ENCODE results near the gene RAB11FIP2.
"Not testable (repeated sequence)": the region's sequence is repeated elsewhere in the genome, so short reads cannot be mapped to it uniquely, and the experiment has no call there.

The RAB11FIP2 gene, protein sequence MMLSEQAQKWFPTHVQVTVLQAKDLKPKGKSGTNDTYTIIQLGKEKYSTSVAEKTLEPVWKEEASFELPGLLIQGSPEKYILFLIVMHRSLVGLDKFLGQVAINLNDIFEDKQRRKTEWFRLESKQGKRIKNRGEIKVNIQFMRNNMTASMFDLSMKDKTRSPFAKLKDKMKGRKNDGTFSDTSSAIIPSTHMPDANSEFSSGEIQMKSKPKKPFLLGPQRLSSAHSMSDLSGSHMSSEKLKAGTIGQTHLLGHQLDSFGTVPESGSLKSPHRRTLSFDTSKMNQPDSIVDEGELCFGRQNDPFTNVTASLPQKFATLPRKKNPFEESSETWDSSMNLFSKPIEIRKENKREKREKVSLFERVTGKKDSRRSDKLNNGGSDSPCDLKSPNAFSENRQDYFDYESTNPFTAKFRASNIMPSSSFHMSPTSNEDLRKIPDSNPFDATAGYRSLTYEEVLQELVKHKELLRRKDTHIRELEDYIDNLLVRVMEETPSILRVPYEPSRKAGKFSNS

DNA sequence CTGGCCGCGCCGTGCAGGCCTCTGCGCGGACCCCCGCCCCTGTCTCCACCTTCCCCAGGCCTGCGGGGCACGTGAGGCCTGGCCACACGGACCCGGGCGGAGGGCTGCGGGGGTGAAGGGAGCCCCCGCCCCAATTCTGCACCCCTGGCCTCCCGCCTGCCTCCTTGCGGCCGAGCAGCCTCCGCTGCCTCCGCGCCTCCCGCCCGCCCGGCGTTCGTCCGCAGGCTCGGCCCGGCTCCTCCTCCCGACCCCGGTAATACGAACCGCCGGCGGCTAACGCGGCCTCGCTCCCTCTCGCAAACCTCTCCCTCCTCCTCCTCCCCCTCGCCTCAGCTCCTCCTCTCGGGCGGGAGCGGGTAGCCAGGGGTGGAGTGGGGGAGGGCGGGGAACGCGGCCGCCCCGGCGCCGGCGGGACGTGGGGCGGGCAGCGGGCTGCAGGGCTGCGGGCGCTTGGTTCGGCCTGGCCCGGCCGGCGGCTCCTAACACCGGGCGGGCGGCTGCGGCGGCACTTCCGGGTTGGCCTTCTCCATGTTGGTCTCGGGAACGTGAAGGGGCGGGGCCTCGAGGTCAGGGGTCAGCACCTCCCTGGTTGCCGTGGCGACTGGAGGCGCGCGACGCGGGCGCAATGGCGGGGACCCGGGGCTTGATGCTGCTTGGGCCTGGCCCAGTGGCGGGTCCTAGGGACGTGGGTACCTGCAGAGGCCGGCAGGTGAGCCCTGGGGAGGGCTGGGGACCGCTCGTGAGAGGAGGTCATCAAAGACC is at the start of gene RAB11FIP2:
Gene RAB11FIP2, minus strand, starts transcription at position 547 of the 762 bp plus-strand sequence. CDS start 778 bp downstream, outside the sequence.
- peak; percentile 92 for DNase-seq (ENCODE audit: low spot score)

DNA sequence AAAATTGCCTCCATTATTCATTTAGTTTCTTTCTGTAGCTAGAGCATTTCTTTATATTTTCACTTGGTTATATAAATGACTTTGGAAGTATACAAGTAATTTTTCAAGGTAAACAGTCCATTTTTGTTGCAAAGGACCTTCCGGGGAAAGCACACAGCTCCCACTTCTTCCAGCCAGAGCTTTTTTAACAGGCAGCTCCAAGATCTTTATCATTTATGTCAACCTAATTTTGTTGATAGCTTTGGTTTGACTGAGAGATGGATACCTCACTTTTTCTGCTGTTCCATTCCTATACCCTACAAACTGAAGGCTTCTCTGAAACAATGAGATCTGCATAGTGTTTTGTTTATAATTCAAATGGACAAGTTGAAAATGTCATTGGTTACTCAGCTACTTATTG is 49.3 kb upstream of the RAB11FIP2 start:
- no peak for DNase-seq (ENCODE audit: low spot score)

DNA sequence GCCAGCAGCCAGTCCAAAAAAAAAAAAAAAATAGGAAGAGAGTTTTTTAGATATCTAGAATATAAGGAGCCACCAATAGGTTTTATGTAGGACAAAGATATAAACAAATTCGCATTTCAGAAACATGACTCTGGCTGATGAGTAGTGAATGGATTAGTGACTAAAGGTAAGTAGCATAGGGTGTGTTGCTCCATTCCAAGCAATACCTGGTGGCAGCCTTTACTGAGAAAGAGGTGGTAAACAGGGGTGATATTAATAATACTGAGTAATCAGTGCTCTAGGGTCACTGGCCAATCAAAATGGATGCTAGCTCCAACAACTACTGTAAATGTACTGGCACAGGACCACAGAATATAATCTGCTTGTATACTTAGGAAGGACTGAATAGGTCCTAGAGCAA is 45.5 kb upstream of the RAB11FIP2 start:
- no peak for DNase-seq (ENCODE audit: low spot score)

DNA sequence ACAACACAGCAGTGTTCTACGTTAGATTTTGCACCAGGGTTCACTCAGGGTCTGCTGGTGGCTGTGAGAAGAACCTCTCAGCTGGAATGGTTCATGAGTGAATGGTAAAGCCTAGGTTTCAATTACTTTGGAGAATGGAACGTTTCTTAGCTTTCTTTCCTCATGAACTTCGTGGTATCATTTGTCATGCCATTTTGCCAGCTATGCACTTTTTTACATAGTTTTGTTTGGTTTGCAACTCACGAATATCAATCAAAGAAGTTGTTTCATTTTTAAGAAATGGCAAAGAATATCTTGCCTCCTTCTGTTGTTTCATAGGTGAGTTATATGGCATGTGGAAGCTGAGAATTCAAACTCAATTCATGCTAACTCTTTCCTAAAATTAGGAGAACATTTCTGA is 34.1 kb upstream of the RAB11FIP2 start:
- DNase-seq (ENCODE audit: low spot score), result no peak

DNA sequence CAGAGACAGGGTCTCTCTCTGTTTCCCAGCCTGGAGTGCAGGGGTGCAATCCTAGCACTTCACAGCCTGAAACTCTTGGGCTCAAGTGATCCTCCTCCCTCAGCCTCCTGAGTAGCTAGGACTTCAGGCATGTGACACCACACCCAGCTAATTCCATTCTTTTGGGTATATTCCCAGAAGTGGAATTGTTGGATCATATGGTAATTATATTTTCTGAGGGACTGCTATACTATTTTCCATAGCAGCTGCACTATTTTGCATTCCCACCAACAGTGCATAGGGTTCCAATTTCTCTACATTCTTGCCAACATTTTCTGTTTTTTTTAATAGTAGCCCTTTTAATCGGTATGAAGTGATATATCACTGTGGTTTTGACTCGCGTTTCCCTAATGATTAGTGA is 30.0 kb upstream of the RAB11FIP2 start:
- DNase-seq (ENCODE audit: low spot score), result no peak

DNA sequence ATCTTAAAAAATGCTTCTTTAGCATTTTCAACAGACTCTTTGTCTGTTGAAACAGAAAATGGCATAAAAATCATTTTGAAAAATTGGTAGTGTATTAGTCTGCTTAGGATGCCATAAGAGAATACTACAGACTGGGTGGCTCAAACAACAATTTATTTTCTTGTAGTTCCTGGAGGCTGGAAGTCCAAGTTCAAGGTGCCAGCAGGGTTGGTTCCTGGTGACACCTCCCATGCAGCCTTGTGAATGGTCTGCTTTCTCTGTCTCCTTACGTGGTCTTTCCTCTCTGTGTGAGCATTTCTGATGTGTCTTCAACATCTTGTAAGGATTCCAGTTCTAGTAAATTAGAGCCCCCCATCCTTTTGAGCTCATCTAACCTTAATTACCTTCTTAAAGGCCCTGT is 26.1 kb upstream of the RAB11FIP2 start:
- DNase-seq (ENCODE audit: low spot score), result no peak

DNA sequence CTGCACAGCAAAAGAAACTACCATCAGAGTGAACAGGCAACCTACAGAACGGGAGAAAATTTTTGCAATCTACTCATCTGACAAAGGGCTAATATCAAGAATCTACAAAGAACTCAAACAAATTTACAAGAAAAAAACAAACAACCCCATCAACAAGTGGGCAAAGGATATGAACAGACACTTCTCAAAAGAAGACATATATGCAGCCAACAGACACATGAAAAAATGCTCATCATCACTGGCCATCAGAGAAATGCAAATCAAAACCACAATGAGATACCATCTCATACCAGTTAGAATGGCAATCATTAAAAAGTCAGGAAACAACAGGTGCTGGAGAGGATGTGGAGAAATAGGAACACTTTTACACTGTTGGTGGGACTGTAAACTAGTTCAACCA is 20.6 kb upstream of the RAB11FIP2 start:
- not testable (repeated sequence) for DNase-seq (ENCODE audit: low spot score)

DNA sequence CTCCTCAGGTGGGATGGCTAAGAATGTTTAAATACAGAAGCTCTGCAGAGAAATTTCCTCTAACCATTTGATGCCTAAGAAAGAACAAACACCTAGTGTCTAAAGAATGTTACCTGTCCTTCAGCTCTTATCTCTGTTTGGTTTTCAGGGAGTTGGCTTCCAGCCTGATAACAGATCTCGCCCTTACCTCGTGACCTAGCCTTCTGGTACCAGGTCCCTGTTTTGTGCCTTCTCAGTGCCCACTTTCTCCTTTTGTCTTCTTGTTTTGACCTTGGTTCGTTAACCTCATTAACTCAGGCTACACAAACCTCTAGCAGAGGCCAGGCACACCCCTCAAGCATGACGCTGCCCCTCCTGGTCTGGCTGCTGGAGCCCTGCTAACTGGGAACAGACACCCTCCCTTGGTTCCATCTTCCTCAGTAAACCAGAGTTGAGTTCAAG is 16.1 kb upstream of the RAB11FIP2 start:
- no peak for DNase-seq (ENCODE audit: low spot score)

DNA sequence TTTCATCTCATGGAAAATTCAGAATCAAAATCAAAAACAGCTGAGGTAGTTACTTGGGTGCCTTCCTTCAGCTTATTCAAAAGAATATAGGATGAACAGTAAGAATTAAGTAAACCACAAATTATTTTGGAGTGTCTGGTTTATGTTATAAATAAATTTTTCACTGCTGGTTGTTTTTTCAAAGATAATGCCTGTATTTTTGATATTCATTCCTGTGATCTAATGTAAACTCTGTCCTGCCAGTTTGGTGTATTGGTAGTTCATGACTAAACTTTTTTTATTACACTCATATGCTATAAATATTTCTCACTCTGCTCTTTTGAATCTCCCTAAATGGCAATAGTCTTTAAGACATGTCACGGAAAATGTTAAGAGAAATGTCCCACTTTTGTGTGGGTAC is 11.6 kb upstream of the RAB11FIP2 start:
- no peak for DNase-seq (ENCODE audit: low spot score)

DNA sequence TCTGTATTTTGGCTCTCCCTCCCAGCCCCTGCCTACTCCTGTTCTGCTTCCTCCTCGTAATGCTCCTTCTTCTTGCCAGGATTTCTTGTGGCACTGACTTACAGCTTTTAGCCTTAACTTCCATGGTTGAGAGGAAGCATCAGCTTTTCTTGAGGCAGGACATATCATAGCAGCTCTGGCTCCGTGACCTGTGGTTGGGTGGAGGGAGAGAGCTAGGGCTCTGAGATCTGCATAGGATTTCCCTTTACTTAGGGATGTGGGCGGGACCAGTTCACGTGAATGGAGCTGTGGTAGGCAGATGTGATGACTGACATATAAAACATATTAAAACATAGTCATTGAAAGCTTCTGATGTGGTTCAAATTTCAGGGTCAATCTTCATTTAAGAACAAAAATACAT is 10.6 kb upstream of the RAB11FIP2 start:
- DNase-seq (ENCODE audit: low spot score), result no peak

DNA sequence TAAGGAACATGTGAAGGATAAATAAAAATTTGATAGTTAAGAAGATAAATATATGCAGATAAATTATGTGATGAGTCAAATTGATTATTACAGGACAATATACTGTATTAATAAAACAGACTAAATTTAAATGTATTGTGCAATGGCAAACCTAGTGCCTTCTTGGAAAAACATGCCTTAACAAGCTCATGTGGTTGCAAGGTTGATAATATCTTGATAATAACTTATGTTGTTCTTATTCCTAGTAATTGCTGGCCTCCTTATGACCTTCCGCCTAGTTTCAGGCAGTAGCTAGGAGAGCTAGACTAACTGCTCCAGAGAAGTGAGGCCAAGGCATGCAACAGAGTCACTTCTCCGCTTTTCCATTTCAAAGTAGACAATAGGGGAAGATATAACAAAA is 7.6 kb upstream of the RAB11FIP2 start:
- no peak for DNase-seq (ENCODE audit: low spot score)

DNA sequence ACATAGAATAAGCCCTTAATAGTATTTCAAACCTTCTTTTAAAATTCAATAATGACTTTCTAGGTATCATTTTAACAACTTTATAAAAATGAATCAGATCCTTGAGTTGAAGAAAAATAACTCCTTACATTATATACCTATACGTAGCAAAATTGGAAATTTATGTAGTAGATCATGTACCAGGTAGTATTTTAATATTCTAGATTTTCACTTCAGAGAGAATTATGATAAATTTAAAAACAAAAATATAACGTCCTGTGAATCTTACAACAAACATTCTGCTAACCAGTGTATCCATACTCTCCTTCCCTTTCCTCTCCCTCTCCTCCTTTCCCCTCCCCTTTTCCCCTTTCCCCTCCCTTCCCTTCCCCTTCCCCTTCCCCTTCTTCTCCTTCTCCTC is 6.1 kb upstream of the RAB11FIP2 start:
- DNase-seq (ENCODE audit: low spot score), result no peak

DNA sequence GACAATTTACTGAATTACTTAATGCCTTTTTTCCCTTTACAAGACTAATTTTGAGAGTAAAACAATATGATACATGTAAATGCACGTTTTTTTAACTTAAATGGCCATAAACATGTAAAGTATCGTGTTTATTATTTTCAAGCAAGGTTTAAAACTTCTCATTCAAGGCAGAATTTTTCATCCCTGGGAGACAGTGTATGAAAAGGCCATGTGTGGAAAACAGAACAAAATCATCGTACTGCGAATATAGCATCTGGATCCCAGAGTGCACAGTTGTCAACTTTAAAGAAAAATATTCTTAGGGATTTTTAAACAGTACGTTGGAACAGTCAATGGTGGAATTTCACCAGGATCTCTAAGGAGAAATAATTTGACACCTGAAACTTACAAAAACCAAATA is 1.1 kb upstream of the RAB11FIP2 start:
- DNase-seq (ENCODE audit: low spot score), result no peak

DNA sequence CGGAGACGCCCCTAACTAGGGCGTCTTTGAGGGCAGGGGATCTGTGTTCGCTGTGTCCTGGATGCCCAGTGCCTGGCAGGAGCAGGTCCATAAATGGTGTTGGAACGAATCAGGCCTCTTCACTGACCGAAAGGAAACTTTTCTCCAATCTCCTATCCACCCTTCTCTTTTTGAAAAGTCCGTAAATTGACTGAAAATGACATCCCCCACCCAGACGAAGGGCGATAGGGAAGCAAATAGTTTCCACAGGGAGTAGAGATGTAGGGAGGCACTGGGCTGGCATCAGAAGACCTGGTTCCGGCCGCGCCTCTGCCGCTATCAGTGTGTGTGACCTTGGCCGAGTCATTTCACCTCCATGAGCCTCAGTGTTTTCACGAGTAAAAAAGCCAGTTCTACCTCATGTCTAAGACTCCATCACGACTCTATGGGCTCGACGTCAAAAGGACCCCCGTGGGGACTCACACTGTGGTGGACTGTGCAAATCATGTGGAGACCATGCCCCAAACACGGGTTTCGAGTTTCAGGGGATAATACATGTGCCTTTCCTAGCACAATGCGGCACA is 497 bp upstream of the RAB11FIP2 start:
- DNase-seq (ENCODE audit: low spot score), result no peak

DNA sequence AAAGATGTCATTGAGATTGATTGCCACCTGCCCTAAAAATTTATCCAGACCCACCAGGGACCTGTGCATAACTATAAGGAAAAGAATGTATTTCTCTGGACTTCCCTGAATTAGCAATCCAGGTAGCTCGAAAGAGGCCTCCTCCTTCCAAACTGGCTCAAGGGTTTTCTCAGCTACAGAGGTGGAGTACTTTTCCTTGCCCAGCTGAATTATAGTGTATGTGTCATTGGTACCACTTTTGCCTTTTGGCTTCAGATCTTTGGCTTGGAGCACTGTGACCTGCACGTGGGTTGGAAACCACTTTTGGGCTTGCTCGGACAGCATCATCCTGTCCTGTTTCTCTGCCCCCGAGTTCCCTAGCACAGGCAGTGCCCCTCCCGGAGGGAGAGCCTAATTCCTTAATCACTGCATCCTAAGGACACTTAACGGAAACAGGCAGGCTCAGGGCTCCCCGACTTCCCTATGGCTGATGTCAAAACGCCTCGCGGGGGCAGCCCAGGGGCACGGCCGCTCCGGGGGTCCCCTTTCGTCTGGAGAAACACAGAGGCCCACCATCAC is 825 bp downstream of the RAB11FIP2 start:
- DNase-seq (ENCODE audit: low spot score), result peak; percentile 19

DNA sequence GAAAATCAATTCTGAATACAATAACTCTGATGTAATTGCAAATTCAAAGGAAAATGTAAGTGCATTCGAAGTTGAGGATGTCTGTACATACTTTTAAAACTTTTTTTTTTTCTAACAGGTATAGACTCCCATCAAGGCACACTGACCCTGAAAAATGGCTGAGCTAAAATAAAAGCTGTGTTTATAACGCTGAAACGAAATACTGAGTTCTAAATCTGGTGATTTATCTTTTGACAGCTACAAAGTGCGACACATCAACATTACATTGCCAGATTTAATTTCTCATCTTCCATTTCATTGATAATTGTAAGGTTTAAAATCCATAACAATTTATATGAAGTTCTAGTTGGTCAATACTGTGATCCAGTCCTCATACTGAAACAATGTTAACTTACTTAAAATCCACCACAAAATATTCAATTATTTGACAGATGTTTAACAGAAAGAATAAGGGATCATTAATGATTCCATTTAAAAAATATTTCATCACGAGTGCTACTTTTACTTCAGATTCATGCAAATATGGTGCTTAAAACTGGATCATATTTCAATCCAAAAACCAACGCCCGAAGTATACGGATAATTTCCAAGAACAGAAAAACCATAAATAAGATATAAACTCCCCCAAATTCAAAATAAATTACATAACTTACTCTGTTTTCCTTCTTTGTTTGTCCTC is 1.4 kb downstream of the RAB11FIP2 start:
- DNase-seq (ENCODE audit: low spot score), result no peak

DNA sequence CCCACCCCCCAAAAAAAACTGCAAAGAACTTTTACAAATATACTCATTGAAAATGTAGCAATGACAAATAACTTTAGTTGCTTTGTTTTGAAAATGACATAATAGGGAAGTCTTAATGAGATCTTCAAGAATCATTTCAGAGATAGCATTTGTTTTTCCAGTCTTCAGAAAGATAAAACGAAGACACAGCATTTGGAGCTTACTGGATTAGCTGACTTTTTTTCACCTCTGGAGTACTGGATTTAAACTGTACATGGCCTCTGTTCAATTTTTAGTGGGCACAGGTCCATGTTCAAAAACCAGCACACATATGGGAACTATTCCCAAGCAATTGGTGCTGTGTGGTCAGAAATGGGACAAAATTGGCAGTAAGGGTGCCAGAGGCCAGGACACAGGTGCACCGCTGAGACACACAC is 3.9 kb downstream of the RAB11FIP2 start:
- no peak for DNase-seq (ENCODE audit: low spot score)

DNA sequence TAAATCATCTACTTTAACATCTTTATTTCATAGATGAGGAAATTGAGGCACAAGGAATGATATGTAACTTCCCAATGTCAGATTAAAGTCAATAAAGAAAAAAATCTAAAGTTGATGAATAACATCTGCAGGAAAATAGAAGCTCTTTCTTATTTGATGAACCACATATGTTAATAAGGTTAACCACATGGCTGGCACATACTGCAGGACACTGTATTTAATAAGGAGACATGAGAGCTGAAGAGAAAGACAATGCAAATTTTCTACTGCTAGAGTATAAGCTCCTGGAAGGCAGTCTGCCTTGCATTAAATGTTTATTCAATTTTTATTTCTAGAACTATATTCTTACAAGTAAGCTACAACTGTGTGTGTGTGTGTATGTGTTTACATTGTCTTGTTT is 4.4 kb downstream of the RAB11FIP2 start:
- no peak for DNase-seq (ENCODE audit: low spot score)

DNA sequence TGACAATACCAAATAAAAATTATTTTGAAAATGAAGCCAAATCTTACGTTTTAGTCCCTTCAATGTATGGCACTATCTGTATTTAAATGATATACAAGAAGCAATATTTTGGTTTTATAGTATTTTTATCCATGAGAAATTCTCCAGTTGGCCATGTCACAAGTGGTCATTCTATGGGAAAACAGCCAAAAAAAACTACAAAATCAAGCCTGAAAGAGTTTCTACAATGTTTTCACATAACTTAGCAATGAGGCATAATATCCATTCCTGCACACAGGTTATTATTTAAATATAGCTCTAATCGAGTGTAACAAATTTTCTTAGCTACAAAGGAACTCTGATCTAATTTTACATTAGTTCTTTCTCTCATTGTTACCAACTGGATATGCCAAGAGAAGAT is 5.4 kb downstream of the RAB11FIP2 start:
- no peak for DNase-seq (ENCODE audit: low spot score)

DNA sequence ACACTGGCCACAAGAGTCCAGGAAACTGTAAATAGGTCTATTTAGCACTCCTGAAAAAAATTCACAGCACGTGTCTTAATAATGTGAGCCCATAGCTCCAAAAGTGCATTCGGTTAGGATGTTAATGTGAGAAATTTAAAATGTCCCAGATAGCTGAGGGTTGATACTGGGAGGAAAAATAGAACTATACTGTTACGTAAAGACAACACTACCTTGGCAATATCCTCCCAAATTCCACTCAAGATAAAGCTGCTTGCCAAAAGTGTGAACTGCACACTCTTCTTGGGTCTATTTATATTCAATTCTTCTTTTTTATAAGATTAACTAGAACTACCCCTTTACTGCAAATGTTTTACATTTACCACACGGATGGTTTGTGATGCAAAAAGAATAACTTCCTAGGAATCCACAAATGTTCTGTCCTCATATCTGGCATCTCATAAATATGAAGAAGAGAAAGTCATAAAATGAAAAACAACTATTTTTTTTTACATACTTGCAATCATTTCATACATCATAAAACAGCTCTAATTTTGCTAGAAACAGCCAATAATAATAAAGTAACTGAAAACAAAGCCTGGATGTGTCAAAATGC is 10.4 kb downstream of the RAB11FIP2 start:
- DNase-seq (ENCODE audit: low spot score), result no peak

DNA sequence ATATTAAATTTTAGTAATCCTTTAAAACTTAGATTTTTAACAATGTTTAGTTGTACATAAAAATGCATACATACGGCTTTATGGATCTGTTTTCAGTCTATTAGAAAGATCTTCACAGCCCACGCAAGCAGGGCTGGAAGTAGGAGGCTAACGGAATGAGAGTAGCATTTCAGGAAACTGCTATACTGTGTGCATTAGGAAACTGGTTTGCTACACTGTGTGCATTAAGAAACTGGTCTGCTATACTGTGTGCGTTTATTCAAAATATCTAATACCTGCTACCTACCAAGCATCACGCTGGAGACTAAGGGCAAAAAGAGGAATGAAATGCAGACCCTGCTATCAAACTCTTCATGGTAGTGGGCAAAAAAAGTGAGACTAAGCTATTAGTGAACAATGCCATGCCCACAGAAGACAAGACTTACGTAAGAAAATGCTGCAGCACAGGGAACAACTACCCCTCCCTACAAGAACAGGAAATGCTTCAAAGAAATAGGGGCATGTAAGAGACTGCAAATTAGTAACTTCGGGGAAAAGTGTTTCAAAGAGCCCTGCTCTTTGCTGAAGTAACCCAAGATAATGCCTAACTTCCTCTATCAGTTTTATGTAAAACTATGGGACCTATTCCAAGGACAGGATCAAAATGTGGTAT is 11.3 kb downstream of the RAB11FIP2 start:
- DNase-seq (ENCODE audit: low spot score), result no peak

Measured in activated CD4-positive, alpha-beta T cell treated with anti-CD3 and anti-CD28 coated beads, Interleukin-2, Interleukin-4, amounts not matched to agents 100 ng/mL and 50 ng/mL, durations not matched to agents 16 hours and 8 hours (primary cell).